SIG-M5 (cell line): ENCODE measurements around the gene APOD.
"Not testable (repeated sequence)": the region's sequence is repeated elsewhere in the genome, so short reads cannot be mapped to it uniquely, and the experiment has no call there.

Experiments used
- DNase-seq: peaks from one replicate; lab custom pipeline; 2025; lab: John Stamatoyannopoulos, UW

The APOD gene

DNA sequence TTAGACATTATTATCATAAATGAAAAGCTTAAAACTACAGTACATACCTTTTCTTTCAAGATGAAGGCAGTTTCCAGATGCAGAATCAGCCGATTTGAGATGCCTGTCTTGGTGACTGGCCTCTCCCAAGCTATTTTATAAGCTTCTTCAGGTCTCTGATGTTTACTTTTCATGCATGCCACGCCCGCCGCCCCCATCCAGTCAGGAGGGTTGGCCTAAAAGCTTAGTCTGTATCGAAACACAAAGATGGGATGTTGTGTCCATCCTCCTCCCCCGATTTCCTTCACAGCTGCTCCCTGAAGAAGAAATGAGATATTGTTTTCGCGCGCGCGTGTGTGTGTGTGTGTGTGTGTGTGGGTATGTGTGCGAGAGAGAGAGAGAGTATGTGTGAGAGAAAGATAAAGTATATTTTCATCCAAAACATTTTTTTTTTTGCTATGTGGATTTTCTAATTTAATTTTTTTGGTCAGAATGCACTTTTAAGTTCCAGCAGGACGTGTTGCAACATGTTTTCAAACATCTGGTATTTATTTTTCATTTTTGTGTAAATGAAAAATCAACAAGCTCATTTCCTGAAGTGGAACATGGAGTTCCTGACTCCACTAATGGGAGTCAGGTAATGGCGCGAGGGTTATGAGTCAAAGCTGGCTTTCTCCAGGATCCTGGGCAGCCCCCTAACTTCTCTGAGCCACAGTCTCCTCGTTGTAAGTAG is at the start of gene APOD:
TSS of gene APOD (minus strand) at position 110 of the 712 bp plus-strand sequence. CDS start 4,479 bp downstream, outside the sequence.
- DNase-seq = no peak

DNA sequence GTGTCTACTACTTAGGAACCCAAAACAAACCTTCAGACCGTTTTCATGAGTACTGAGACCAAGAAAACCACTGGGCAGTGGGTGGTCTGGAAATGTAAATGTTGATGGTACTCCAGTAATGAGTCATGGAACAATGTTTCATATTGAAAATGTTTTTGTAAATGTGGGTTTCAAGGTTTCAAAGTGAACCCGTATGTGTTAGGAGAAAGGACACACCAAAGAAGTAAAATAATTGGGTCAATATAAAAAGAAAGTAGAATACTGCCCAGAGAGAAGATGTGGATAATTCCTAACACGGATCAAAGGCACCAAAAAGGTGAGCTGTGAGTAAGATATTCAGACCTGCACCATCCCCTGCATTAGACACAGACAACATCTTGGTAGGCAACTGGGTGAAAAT is 49.6 kb upstream of the APOD start:
- DNase-seq = not testable (repeated sequence)

DNA sequence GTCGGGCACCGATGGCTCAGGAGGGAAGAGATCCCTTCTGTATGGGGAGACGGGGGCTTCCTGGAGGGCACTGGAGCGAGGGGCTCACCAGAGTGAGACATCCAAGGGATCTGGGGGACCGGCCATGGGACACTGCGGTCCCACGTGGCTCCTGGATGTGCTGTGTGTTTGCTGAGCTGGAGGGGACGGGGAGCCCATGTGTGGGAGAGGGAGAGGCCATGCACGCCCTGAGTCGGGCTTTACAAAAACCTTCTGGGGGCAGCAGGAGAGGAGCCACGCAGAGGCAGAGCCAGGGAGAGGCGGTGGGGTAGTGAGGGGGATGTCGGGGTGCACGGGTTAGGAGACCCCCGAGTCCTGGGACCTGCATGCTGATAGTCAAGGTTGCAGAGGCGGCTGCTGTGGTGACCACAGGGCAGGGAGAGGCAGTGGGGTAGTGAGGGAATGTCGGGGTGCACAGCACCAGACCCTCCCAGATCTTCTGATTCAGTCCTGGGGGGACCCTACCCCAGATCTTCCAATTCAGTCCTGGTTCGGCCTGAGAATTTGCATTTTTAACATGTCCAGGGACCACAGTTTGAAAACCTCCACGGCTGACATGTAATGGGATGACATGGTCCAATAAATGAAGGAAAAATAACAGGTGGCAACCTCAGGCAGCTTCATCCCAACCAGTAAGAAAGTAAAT is 48.9 kb upstream of the APOD start:
- not testable (repeated sequence) for DNase-seq

DNA sequence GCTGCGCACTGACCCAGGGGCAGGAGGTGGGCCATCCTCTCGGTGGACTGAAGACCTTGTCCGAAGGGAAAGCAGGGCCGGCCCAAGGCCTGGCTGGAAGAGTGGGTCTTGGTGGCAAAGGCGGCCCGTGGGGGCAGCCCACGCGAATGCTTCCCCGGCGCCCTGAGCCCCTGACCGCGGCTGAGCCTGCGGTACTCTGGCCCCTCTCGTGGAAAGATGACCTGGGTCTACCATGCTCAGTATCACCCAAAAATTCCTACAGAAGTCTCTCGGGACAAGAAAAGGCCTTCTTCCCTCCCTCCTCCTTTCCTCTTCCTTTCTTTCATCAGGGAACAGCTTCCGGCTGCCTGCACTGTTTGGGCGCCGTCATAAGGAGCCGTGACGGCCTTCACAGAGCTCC is 48.3 kb upstream of the APOD start:
- DNase-seq = not testable (repeated sequence)

DNA sequence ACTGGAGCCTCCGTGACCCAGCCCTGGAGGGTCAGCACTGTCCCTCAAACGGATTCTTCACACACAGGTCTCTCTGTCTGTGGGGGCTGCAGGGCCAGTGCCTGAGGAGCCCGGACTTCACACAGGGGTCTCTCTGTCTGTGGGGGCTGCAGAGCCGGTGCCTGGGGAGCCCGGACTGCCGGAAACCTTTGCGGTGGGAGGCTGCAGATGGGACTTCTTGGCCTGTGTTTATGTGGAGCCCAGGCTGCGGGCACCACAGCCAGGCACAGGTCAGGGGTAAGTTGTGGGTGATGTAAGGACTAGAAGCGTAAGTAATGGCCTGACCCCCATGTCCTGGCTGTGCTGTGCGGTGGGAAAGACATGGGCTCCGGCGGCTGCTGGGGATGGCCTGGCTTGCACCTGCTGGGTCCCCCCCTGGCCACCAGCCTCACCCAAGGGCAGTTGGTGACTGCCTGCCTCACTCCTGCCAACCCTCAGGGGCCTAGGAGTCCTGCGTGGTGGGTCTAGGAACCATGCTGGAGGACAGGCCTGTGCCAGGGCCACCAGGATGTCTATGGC is 47.3 kb upstream of the APOD start:
- not testable (repeated sequence) for DNase-seq

DNA sequence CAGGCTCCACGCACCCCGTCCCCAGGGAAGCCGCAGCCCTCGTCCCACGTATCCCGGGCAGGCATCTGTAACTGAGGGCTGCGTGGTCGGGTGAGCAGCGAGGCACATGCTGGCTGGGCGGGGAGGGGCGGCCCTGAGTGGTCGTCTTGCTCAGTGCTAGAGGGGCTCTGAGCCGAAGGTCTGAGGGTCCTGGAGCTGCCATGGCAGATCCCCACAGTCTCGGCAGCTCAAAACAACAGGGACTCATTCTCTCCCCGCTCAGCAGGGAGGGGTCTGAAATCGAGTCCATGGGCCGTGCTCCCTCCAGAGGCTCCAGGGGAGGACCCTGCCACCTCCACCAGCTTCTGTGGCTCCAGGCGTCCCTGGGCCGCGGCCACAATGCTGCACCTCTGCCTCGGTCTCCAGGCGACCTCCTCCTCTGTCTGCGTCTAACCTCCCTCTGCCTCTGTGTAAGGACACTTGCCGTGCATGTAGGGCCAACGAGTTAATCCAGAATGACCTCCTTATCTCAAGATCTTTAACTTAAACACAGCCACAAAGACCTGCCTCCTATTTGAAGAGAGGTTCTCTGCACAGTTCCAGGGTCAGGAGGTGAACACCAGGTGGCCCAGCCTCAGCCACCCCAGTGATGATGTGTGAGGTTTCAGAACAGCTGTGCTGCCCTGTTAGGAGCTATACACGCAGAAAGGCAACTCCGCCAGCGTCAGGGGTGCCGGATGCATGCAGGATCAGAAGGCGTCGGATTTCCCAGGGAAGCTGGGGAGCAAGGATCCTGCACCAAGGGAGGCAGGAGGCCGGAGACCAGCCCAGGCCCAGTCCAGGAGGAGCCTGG is 46.6 kb upstream of the APOD start:
- DNase-seq = not testable (repeated sequence)

DNA sequence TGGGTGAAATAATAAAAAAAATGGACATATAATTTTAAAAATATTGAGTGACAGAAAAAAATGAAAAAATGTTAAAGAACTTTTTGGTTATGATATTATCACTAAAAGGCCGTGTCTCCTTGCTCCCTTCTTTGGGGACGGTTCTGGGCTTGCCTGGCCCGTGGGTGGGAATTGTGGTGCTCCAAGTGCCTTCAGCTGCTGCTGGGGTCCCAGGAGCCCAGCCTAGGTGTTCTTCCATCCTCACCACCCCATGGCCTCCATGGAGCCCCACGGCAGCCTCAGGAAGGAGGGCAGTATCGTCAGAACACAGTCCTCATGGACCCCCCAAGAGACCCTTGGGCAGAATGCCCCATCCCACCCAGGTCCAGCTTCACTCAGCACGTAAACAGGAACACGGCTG is 45.9 kb upstream of the APOD start:
- not testable (repeated sequence) for DNase-seq

DNA sequence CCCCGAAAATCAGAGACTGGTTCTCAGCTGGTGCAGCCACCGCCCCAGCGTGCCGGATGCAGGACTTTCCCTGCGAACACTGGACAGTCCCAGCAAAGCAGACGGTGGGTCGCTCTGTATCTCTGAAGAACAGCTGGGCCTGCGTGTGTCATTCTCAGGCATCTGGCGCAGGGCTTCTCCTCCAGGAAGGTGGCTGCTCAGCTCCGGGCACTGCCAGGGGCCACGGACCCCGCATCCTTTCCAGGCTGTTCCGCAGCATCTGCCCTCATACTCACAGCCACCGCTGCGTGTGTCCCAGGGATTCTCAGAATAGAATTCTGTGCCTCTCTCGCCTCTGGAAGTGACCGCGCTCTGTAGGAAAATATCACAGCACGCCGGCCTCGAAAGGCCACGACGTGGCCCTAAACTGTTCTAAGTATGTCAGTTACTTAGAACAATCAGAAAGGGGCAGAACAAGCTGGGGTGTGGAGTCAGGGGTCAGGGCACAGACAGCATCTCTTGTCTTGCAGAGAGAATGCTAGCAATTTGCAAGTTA is 44.7 kb upstream of the APOD start:
- not testable (repeated sequence) for DNase-seq

DNA sequence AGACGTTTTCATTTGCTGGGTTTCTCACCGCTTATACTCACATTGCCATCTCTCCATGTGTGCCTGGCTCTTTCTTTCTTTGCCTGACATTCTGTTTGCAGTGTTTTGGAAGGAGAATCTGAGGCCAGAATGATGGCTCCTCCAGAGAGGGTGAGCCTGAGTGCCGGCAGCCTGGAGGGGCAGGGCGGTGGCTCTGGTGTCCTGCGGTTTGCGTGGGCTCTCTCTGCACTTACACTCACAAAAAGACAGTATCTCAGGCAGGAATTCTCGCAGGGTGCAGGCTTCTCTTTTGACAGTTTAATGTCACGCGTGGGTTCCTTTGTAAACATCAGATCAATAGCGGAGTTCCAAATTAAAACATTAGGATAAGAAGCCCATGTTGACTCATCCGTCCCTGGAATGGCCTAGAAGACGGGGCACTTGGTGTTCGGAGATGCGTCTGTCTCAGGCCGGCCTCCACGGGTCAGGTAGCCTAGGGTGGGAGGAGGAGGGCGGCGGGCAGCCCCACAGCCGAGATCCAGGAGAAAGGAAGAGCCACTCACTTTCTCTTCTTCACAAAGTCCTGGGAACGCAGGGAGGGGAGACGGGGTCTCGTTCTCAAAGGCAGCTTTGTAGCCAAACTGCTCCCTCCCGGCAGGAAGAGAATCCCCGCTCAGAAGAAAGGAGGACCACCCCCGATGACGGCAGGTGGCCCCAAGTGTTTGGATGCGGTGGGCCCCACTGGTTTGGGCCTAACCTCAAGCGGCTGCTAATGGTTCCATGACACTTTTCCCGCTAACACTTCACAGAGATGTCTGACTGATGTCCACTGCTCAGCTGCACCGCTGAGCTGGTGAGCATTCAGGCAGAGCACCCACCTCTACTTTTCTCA is 44.0 kb upstream of the APOD start:
- not testable (repeated sequence) for DNase-seq

DNA sequence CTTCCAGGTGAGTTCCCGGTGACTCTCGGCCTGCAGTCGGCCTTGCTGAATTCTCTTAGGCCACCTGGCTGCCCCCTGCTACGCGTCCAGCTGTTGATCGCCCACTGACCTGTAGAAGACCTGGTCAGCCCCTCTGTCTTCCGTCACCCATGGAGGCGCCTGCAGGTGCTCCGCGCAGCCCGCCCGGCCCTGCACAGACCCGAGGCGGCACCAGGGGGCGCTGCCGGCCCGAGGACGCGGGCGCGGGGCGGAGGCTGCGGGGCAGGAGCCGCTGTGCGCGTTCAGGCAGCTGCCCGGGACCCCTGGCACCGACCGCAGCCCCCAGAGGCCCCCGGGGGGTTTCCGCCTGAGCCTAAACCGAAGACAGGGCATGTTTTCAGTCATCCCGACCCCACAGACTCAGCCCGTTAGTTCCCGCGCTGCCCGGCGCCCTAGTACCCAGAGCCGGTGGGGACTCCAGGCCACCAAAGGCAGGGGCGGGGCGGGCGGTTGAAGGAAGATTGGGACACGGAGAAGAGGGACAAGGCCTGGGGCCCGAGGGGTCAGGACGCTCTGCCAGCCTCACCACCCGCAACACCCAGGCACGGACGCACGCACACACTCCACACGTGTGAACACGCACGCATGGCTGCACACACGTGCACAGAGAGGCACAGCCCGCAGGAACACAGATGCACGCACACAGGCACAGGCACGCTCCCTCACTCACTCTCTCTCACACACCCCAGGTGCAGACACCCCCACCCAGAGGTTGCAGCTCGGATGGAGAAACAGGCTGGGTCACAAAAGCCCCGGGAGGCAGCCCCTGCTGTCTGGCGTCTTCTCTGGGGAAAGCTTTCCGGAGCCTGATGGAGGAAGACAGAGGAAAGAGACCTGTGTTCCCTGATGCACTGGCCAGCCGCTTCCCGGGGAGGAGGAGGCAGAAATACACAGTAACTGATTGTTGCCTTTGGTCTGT is 41.1 kb upstream of the APOD start:
- not testable (repeated sequence) for DNase-seq

DNA sequence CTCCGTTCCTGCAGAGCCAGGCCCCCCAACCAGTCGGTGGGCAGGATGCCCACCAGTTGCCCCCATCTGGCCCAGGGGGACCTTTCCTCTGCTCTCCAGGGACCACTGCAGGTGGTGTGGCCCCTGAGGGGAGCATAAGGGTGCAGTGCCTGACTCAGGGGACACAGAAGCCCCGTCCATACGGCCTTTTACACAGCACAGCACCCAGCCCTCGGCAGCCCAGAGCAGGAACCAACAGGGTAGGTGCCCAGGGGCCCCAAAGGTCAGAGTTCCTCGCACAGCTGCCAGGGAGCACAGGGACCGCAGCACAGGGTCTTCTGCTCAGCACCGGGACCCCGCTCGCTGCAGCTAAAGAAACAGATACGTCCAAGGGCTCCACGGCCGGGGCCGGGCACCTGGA is 40.4 kb upstream of the APOD start:
- DNase-seq = not testable (repeated sequence)

DNA sequence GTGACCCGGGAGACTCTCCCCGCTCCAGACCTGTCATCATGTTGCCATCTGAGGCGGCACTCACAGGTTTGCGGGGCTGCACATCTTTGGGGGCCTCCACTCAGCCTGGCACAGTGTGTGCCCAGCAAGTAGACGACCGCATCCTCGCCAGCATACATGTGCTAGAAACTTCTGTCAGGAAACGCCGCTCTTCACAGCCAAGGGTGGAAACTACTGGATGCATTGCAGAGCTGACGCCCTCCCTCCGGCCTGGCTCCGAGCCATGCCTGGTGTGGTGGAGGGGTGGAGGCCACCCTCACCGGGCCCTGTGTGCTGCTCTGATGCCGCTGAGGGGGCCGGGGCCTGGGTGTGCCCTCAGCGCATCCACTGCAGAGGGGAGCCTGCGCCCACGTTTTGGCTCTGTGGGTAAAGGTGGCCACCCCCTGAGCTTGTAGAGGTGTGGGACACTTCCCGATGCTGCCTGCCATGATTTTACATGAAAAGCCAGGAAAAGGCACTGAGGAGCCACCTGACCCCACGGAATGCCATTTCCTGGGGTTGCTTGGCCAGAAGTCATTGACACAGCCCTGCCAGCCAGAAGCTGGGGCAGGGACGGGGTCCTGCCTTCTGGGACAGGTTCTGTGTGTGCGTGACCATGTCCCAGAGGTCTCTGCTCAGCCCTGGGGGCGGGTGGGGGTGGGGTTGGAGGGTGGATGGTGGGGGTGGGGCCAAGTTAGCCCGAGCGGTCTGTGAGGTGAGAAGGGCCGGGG is 39.7 kb upstream of the APOD start:
- DNase-seq = not testable (repeated sequence)

DNA sequence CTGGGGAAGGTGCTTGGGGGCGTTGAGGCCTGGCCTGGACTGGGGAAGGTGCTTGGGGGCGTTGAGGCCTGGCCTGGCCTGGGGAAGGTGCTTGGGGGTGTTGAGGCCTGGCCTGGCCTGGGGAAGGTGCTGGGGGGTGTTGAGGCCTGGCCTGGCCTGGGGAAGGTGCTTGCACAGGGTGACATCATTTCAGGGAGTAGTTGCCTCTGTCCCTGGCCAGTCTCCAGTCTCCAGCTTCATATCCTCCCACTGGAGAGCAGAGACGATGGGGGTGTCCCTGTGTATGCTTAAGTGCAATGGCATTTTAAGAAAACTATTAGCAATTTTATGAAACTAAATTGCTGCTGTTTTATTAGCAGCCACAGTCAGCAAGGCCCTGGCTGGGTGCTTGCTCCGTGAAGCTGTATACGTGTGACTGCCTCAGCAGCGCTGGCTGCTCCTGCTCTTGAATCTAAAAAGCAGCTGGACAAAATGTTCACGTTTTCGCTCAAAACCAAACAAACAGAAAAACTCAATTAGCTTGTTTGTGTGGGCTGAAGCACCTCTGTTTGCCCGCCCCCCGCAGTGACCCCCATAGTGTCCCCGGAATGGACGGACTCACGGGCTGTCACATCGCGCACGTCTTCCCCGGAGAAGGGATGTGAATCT is 38.9 kb upstream of the APOD start:
- not testable (repeated sequence) for DNase-seq

DNA sequence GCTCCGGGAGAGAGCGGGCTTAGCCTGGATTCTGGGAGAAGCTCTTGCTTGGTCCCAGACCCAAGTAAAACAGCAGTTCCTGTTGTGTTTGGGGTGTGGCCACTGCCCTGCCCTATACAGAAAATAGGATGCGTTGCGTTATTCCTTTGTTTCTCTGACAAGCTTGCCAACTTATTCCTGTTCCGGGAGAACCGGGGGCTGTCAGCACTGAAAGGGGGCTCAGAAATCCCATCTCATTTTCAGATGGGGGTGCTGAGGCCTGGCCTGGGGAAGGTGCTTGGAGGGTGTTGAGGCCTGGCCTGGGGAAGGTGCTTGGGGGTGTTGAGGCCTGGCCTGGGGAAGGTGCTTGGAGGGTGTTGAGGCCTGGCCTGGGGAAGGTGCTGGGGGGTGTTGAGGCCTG is 38.3 kb upstream of the APOD start:
- not testable (repeated sequence) for DNase-seq

DNA sequence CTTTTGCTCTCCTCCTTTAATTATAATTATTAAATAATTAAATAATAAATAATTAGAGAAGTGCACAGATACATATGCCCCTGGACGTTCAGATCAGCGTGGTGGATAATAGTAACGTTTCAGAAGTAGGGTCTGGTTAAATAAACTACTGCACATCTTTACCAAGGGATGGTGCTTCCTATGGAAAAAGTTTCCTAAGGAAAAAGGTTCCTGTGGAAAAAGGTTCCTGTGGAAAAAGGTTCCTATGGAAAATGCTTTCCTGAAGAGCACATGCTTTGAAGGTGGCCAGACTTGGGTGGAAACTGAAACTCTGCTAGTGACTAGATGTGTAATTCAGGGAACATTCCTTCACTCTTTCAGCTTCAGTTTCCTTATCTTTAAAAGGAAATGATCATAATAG is 37.4 kb upstream of the APOD start:
- not testable (repeated sequence) for DNase-seq

DNA sequence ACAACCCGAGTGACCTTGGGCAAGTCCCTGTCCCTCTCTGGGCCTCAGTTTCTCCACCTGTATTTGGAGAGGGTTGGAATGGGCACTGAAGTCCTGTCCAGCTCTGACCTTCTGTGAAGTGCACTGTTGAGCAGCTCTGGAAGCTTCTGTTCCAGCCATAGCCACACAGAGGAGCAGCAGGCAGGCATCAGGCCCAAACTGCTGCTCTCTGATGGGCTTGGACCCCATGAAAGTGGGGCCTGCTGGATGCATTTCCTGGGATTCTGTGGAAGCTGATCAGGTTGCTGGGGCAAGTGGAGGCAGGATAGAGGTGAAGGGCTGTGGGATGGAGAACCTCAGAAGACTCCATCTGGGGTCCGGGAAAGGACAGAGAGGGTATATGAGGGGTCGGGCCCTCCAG is 36.7 kb upstream of the APOD start:
- DNase-seq = not testable (repeated sequence)

DNA sequence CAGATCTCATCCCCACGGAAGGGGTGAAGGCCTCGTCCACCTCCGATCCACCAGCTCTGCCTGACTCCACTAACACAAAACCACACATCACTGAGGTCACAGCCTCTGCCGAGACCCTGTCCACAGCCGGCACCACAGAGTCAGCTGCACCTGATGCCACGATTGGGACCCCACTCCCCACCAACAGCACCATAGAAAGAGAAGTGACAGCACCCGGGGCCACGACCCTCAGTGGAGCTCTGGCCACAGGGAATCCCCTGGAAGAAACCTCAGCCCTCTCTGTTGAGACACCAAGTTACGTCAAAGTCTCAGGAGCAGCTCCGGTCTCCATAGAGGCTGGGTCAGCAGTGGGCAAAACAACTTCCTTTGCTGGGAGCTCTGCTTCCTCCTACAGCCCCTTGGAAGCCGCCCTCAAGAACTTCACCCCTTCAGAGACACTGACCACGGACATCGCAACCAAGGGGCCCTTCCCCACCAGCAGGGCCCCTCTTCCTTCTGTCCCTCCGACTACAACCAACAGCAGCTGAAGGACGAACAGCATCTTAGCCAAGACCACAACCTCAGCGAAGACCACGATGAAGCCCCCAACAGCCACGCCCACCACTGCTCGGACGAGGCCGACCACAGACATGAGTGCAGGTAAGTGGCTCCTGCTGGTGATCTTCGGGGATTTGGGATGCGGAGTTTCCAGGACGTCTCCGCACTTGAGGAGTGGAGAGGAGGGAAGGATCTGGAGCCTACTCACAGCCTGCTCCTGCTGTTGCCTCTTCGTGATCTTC is 36.0 kb upstream of the APOD start:
- DNase-seq = not testable (repeated sequence)
